ENCODE measurements around the gene MORF4L1.

DNA sequence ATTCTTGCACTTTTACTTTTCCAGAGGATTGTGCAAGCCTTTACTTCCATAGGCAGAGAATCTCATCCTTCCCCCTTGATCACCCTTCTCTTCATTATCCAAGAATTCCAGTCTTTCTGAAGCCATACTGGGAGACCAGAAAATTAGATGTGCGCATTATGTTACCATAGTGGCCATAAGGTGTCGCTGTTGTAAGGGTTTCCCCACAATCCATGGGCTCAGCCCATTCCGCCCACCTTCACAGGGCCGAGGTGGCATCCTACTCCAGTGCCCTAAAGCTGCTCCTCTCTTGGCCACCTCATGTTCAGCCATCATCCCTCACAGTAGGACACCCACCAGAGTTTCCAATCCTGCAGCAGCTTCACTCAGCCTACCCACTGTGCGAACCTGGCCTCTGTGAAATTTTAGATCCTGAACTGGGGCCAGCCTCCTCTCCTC, 37.1 kb downstream of the MORF4L1 start:
- no peak for TF ChIP-seq EP300 (IDR thresholded peaks at IDR 0.05)
- TF ChIP-seq, protein P1, sequence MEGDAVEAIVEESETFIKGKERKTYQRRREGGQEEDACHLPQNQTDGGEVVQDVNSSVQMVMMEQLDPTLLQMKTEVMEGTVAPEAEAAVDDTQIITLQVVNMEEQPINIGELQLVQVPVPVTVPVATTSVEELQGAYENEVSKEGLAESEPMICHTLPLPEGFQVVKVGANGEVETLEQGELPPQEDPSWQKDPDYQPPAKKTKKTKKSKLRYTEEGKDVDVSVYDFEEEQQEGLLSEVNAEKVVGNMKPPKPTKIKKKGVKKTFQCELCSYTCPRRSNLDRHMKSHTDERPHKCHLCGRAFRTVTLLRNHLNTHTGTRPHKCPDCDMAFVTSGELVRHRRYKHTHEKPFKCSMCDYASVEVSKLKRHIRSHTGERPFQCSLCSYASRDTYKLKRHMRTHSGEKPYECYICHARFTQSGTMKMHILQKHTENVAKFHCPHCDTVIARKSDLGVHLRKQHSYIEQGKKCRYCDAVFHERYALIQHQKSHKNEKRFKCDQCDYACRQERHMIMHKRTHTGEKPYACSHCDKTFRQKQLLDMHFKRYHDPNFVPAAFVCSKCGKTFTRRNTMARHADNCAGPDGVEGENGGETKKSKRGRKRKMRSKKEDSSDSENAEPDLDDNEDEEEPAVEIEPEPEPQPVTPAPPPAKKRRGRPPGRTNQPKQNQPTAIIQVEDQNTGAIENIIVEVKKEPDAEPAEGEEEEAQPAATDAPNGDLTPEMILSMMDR (IDR thresholded peaks at IDR 0.05), result peak; percentile 29 to 50
- TF ChIP-seq POLR2AphosphoS5 (IDR thresholded peaks at IDR 0.05), result no peak
